ENCODE measurements around the gene PCDHGA1.

DNA sequence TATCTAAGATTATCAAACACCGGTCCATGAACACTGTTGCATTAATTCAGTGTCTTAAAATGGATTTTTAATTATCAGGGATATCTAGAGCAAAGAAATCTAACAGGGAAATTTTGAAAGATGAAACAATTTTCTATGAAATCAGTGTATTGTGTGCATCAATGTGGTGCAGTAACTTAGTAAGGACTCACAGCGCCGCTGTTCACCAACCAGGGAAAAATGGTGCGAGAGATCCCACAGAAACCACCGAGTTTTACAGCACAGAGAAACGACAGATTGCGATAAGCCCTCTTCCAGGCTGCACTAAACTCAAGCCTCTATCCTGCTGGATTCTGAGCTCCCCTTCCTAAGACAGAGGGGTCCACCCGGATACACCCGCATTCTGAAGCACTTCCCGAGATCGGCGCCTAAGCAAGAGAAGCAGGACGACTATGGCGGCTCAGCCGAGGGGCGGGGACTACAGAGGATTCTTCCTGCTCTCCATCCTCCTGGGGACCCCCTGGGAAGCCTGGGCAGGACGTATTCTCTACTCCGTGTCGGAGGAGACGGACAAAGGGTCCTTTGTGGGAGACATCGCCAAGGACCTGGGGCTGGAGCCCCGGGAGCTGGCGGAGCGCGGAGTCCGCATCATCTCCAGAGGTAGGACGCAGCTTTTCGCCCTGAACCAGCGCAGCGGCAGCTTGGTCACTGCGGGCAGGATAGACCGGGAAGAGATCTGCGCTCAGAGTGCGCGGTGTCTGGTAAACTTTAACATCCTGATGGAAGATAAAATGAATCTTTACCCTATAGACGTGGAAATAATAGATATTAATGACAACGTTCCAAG, 52.4 kb downstream of the PCDHGA1 start, which contains the start of gene PCDHGA7:
- TF ChIP-seq, protein P1, sequence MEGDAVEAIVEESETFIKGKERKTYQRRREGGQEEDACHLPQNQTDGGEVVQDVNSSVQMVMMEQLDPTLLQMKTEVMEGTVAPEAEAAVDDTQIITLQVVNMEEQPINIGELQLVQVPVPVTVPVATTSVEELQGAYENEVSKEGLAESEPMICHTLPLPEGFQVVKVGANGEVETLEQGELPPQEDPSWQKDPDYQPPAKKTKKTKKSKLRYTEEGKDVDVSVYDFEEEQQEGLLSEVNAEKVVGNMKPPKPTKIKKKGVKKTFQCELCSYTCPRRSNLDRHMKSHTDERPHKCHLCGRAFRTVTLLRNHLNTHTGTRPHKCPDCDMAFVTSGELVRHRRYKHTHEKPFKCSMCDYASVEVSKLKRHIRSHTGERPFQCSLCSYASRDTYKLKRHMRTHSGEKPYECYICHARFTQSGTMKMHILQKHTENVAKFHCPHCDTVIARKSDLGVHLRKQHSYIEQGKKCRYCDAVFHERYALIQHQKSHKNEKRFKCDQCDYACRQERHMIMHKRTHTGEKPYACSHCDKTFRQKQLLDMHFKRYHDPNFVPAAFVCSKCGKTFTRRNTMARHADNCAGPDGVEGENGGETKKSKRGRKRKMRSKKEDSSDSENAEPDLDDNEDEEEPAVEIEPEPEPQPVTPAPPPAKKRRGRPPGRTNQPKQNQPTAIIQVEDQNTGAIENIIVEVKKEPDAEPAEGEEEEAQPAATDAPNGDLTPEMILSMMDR (IDR thresholded peaks at IDR 0.05): no peak
- TF ChIP-seq EZH2phosphoT487 (IDR thresholded peaks at IDR 0.05): no peak
